ENCODE measurements around the gene IFNA17.
"Not testable (repeated sequence)": the region's sequence is repeated elsewhere in the genome, so short reads cannot be mapped to it uniquely, and the experiment has no call there.

The IFNA17 gene

DNA sequence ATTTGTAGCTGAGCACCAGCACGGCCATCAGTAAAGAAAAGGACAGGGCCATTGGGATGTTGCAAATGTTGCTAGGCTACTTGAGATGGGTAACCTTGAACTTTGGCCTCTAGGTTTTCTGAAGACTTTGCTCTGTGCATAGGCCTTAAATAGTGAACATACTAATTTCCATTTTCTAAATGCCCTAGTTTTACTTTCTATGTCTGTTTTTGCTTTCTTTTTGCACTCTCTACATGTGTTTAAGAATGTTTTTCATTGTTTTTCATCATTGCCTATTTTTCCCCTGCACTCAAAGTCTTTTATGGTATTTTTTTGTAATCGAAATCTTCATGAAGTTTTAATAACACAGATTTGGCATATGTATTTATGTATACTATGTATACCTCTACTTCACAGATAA, at the start of gene IFNA17:
Gene IFNA17 (minus strand): TSS at position 101 of the 400 bp plus-strand sequence. CDS start 49 bp downstream, at position 52.
- DNase-seq (ENCODE audit: low read depth): no peak

DNA sequence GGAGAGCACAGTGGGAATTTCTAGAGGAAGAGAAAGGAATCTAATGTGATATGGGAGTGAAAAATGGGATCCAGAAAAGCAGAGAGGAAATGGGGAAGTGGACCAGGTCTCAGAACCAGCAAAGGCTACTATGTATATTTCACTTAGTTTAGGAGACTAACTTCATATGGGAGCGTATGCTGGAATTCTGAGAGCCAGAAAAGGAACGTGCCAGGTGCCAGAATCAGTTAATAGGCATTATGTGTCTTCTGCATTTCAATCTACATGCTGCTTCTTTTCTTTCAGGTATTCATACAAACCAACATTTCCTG, 40.3 kb upstream of the IFNA17 start:
- no peak for DNase-seq (ENCODE audit: low read depth)

GRCh38 chr9:21267485-21268346, 39.7 kb upstream of the IFNA17 start:
- no peak for DNase-seq (ENCODE audit: low read depth)

GRCh38 chr9:21266733-21267484, 38.9 kb upstream of the IFNA17 start:
- DNase-seq (ENCODE audit: low read depth): no peak

GRCh38 chr9:21265421-21266189, 37.6 kb upstream of the IFNA17 start:
- no peak for DNase-seq (ENCODE audit: low read depth)

DNA sequence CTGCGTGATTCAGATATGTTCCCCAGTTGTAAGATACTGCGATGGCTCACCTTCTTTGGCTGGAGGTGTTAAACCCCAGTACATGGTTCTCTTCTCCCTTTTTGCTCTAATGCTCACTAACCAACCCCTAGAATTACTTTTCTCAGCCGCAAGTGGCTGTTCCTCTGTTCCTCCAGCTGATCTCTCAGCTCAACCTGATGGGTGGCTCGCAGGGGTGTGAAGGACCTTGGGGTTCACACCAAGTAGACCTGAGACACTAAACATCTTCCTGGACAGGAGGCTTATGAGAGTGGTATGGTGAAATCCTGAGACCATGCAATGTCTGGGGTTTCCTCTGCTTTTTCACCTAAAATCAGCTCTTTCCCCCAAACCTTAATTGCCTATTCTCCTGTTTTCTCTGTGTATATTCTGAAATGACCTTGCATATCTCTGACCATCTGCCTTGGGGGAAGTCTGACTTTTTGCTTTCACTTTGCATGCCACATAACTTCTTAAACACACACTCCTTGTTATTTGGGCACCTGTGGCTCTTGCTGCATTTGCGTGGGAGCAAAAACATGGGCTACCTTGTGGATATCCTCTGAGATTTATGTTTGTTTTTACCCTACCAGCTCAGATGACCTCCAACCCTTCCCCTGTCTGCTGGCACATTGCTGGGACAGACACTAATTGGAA, 27.7 kb upstream of the IFNA17 start:
- no peak for DNase-seq (ENCODE audit: low read depth)

- DNase-seq (ENCODE audit: low read depth): peak; percentile 6
These were observed 24.9 kb upstream of the IFNA17 start for GRCh38 chr9:21252721-21253547.

DNA sequence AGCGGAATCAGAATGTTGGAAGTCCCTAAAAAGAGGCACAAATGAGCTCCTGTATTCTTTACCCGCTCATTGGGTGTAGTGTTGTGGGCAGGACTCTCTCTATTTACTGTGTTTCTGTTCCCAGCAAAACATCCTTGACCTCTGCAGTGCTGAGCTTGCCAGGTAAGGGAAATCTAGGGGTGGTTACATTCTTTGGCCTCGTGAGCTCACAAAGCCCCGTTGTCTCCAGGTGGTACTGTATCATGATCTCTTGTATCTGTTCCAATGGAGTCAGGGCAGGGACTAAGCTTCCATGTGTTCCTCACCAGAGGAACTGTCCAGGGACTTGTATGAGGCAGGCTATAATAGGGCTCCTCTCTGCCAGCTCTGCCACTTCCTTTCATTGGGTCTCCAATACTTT, 23.6 kb upstream of the IFNA17 start:
- no peak for DNase-seq (ENCODE audit: low read depth)

- no peak for DNase-seq (ENCODE audit: low read depth)
These were observed 23.2 kb upstream of the IFNA17 start for GRCh38 chr9:21251190-21251589.

DNA sequence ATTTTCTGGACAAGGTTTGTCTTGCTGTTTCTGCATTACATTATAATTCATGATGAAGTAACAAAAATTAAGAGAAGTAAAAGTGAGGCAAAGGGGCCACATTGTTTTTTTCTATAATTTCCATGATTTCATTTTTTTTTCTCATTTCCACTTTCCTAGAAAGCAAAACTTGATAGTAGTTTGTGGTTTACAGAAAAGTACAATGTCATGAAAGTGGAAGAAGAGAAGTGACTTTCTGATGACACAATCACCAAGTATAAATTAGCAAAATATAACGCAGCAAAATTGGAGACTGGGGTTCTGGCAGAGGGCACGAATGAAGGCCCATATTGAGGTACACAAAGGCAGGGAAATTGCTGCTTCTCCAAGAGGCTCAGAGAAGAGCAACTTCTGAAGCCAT, 16.8 kb upstream of the IFNA17 start:
- DNase-seq (ENCODE audit: low read depth): no peak

- no peak for DNase-seq (ENCODE audit: low read depth)
These were observed 11.9 kb upstream of the IFNA17 start, which contains the start of gene IFNA14 for GRCh38 chr9:21239911-21240310. Gene IFNA14 (minus strand): TSS chr9:21240005. CDS start chr9:21239935, 70 bp downstream.

DNA sequence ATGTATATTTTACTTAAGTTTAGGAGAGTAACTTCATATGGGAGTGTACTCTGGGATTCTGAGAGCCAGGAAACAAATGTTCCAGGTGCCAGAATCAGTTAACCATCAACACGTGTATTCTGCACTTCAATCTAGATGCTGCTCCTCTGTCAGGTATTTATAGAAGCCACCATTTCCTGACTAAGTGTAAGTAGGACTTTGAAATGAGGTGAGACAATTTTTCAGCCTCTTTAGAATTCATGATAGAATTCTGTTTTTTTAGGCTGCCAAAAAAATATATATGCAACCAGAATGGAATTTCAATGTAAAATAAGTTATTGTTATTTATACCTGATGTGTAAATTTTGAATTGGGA, 8.3 kb upstream of the IFNA17 start:
- DNase-seq (ENCODE audit: low read depth): not testable (repeated sequence)

- DNase-seq (ENCODE audit: low read depth): peak; percentile 16
These were observed 7.7 kb upstream of the IFNA17 start for GRCh38 chr9:21235468-21236359.

GRCh38 chr9:21234153-21234687, 6.2 kb upstream of the IFNA17 start:
- DNase-seq (ENCODE audit: low read depth): no peak

GRCh38 chr9:21233258-21233657, 5.2 kb upstream of the IFNA17 start:
- no peak for DNase-seq (ENCODE audit: low read depth)

DNA sequence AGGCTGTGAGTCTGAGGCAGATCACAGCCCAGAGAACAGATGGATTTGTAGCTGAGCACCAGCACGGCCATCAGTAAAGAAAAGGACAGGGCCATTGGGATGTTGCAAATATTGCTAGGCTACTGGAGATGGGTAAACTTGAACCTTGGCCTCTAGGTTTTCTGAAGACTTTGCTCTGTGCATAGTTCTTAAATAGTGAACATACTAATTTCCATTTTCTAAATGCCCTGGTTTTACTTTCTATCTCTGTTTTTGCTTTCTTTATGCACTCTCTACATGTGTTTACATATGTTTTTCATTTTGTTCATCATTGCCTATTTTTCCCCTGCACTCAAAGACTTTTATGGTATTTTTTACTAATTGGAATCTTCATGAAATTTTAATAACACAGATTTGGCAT, 10.8 kb downstream of the IFNA17 start, which contains the start of gene IFNA16:
Gene IFNA16 (minus strand): TSS at position 101 of the 400 bp plus-strand sequence. CDS start 6 bp downstream, at position 95.
- DNase-seq (ENCODE audit: low read depth): not testable (repeated sequence)

GRCh38 chr9:21213411-21214326, 14.4 kb downstream of the IFNA17 start:
- not testable (repeated sequence) for DNase-seq (ENCODE audit: low read depth)

DNA sequence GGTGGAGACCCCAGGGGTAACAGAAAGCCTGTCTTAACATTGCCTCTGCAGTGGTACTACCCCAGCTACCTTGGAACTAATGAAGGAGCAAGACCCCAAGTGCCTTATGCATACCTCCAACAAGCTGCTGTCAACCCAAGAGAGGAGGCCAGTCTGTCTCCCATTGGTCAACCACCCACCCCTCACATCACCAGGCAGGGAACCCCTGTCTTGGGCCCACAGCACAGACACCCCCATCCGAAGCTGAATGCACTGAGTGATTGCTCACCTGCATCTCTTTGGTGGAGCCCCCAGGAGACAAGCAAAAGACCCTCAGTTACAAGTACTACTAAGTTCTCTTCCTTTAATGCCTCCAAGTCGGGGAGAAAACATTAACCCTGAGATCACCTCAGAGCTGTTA, 15.9 kb downstream of the IFNA17 start:
- not testable (repeated sequence) for DNase-seq (ENCODE audit: low read depth)

All from GM04504 (cell line).